Measurements from ENCODE around the gene DIDO1.
"Not testable (repeated sequence)": the region's sequence is repeated elsewhere in the genome, so short reads cannot be mapped to it uniquely, and the experiment has no call there.

The DIDO1 gene

GRCh38 chr20:62967149-62967501 is 40.8 kb upstream of the DIDO1 start:
- Histone ChIP-seq H3K27me3 (ENCODE audit: insufficient read depth, low read length) (peaks cover 53% of the 10 kb centered on the region), H3K4me3 (ENCODE audit: low read length) (no peak overlapping the region), H3K9me3 (ENCODE audit: low read length) (no peaks in the 10 kb centered on the region), H3K36me3 (ENCODE audit: insufficient read depth, low read length) (no peaks in the 10 kb centered on the region), H3K4me1 (ENCODE audit: insufficient read depth, low read length) (no peaks in the 10 kb centered on the region), H2AFZ (ENCODE audit: low read depth, low read length) (no peak overlapping the region)

GRCh38 chr20:62966212-62967148 is 40.2 kb upstream of the DIDO1 start:
- no peak overlapping the region for H2AFZ ChIP-seq (ENCODE audit: low read depth, low read length)
- H3K27me3 ChIP-seq (ENCODE audit: insufficient read depth, low read length) = peaks cover 51% of the 10 kb centered on the region
- no peak overlapping the region for H3K4me3 ChIP-seq (ENCODE audit: low read length)
- H3K36me3 ChIP-seq (ENCODE audit: insufficient read depth, low read length) = no peaks in the 10 kb centered on the region
- no peaks in the 10 kb centered on the region for H3K4me1 ChIP-seq (ENCODE audit: insufficient read depth, low read length)
- no peaks in the 10 kb centered on the region for H3K9me3 ChIP-seq (ENCODE audit: low read length)

- Histone ChIP-seq H3K4me1 (ENCODE audit: insufficient read depth, low read length) (no peaks in the 10 kb centered on the region), H3K27me3 (ENCODE audit: insufficient read depth, low read length) (peaks cover 46% of the 10 kb centered on the region), H3K4me3 (ENCODE audit: low read length) (no peak overlapping the region), H3K9me3 (ENCODE audit: low read length) (no peaks in the 10 kb centered on the region), H3K36me3 (ENCODE audit: insufficient read depth, low read length) (no peaks in the 10 kb centered on the region), H2AFZ (ENCODE audit: low read depth, low read length) (no peak overlapping the region)
Measured at GRCh38 chr20:62965363-62965771, 39.1 kb upstream of the DIDO1 start.

GRCh38 chr20:62964700-62965099 is 38.4 kb upstream of the DIDO1 start:
- no peak overlapping the region for H2AFZ ChIP-seq (ENCODE audit: low read depth, low read length)
- H3K36me3 ChIP-seq (ENCODE audit: insufficient read depth, low read length) = no peaks in the 10 kb centered on the region
- H3K9me3 ChIP-seq (ENCODE audit: low read length) = no peaks in the 10 kb centered on the region
- no peaks in the 10 kb centered on the region for H3K4me1 ChIP-seq (ENCODE audit: insufficient read depth, low read length)
- H3K27me3 ChIP-seq (ENCODE audit: insufficient read depth, low read length) = peaks cover 41% of the 10 kb centered on the region
- H3K4me3 ChIP-seq (ENCODE audit: low read length) = no peak overlapping the region

- H3K4me3 ChIP-seq (ENCODE audit: low read length) = no peak overlapping the region
- peaks cover 34% of the 10 kb centered on the region for H3K27me3 ChIP-seq (ENCODE audit: insufficient read depth, low read length)
- no peaks in the 10 kb centered on the region for H3K4me1 ChIP-seq (ENCODE audit: insufficient read depth, low read length)
- H3K9me3 ChIP-seq (ENCODE audit: low read length) = no peaks in the 10 kb centered on the region
- H2AFZ ChIP-seq (ENCODE audit: low read depth, low read length) = no peak overlapping the region
- no peaks in the 10 kb centered on the region for H3K36me3 ChIP-seq (ENCODE audit: insufficient read depth, low read length)
Measured at GRCh38 chr20:62963614-62964397, 37.5 kb upstream of the DIDO1 start.

- Histone ChIP-seq H2AFZ (ENCODE audit: low read depth, low read length) (no peak overlapping the region), H3K27me3 (ENCODE audit: insufficient read depth, low read length) (peaks cover 29% of the 10 kb centered on the region), H3K4me3 (ENCODE audit: low read length) (no peak overlapping the region), H3K4me1 (ENCODE audit: insufficient read depth, low read length) (no peaks in the 10 kb centered on the region), H3K9me3 (ENCODE audit: low read length) (no peaks in the 10 kb centered on the region), H3K36me3 (ENCODE audit: insufficient read depth, low read length) (no peaks in the 10 kb centered on the region)
Measured at GRCh38 chr20:62962891-62963613, 36.7 kb upstream of the DIDO1 start.

GRCh38 chr20:62962221-62962879 is 36.0 kb upstream of the DIDO1 start:
- Histone ChIP-seq H3K4me3 (ENCODE audit: low read length) (no peak overlapping the region), H3K36me3 (ENCODE audit: insufficient read depth, low read length) (no peaks in the 10 kb centered on the region), H3K4me1 (ENCODE audit: insufficient read depth, low read length) (no peaks in the 10 kb centered on the region), H3K9me3 (ENCODE audit: low read length) (no peaks in the 10 kb centered on the region), H3K27me3 (ENCODE audit: insufficient read depth, low read length) (peaks cover 28% of the 10 kb centered on the region), H2AFZ (ENCODE audit: low read depth, low read length) (no peak overlapping the region)

- Histone ChIP-seq H3K9me3 (ENCODE audit: low read length) (no peaks in the 10 kb centered on the region), H3K36me3 (ENCODE audit: insufficient read depth, low read length) (no peaks in the 10 kb centered on the region), H3K4me1 (ENCODE audit: insufficient read depth, low read length) (no peaks in the 10 kb centered on the region), H3K4me3 (ENCODE audit: low read length) (no peak overlapping the region), H2AFZ (ENCODE audit: low read depth, low read length) (no peak overlapping the region), H3K27me3 (ENCODE audit: insufficient read depth, low read length) (peaks cover 28% of the 10 kb centered on the region)
Measured at GRCh38 chr20:62961799-62962198, 35.5 kb upstream of the DIDO1 start.

GRCh38 chr20:62961310-62961783 is 35.0 kb upstream of the DIDO1 start:
- no peak overlapping the region for H3K4me3 ChIP-seq (ENCODE audit: low read length)
- H3K4me1 ChIP-seq (ENCODE audit: insufficient read depth, low read length) = no peaks in the 10 kb centered on the region
- H3K27me3 ChIP-seq (ENCODE audit: insufficient read depth, low read length) = peaks cover 28% of the 10 kb centered on the region

GRCh38 chr20:62960446-62961309 is 34.4 kb upstream of the DIDO1 start:
- not testable (repeated sequence) for H3K4me1 ChIP-seq (ENCODE audit: insufficient read depth, low read length); H3K4me3 ChIP-seq (ENCODE audit: low read length); H3K36me3 ChIP-seq (ENCODE audit: insufficient read depth, low read length); H2AFZ ChIP-seq (ENCODE audit: low read depth, low read length); H3K9me3 ChIP-seq (ENCODE audit: low read length)
- peaks cover 27% of the 10 kb centered on the region for H3K27me3 ChIP-seq (ENCODE audit: insufficient read depth, low read length)

More at GRCh38 chr20:62961310-62961783, 35.0 kb upstream of the DIDO1 start:
- H2AFZ ChIP-seq (ENCODE audit: low read depth, low read length) = no peak overlapping the region
- no peaks in the 10 kb centered on the region for H3K9me3 ChIP-seq (ENCODE audit: low read length)
- no peaks in the 10 kb centered on the region for H3K36me3 ChIP-seq (ENCODE audit: insufficient read depth, low read length)

- Histone ChIP-seq H3K27me3 (ENCODE audit: insufficient read depth, low read length) (peaks cover 21% of the 10 kb centered on the region), H3K9me3 (ENCODE audit: low read length) (no peaks in the 10 kb centered on the region), H3K36me3 (ENCODE audit: insufficient read depth, low read length) (no peaks in the 10 kb centered on the region), H3K4me3 (ENCODE audit: low read length) (no peak overlapping the region), H3K4me1 (ENCODE audit: insufficient read depth, low read length) (no peaks in the 10 kb centered on the region), H2AFZ (ENCODE audit: low read depth, low read length) (no peak overlapping the region)
Measured at GRCh38 chr20:62959998-62960436, 33.7 kb upstream of the DIDO1 start.

Data from neuron (in vitro differentiated cells).